OCI-LY1 (cell line): Measurements from ENCODE around the gene FILIP1L.

Experiments
- EZH2 ChIP-seq: fragments of 200-600 bp; sonication (generic), shearing (Covaris generic); IDR thresholded peaks from 2 replicates; pipeline ENCODE4 v1.8.0; 2017; ENCODE audit warnings: borderline replicate concordance, mixed run types, mild to moderate bottlenecking, antibody characterized with exemption, low read length, moderate library complexity, mixed read lengths
- TF ChIP-seq, protein P1 (sequence below): fragments of 200-600 bp; sonication (generic), shearing (Covaris generic); IDR thresholded peaks from 2 replicates; pipeline ENCODE4 v1.5.1; 2017; ENCODE audit warnings: mild to moderate bottlenecking, antibody characterized with exemption, low read length, moderate library complexity, mixed read lengths

DNA sequence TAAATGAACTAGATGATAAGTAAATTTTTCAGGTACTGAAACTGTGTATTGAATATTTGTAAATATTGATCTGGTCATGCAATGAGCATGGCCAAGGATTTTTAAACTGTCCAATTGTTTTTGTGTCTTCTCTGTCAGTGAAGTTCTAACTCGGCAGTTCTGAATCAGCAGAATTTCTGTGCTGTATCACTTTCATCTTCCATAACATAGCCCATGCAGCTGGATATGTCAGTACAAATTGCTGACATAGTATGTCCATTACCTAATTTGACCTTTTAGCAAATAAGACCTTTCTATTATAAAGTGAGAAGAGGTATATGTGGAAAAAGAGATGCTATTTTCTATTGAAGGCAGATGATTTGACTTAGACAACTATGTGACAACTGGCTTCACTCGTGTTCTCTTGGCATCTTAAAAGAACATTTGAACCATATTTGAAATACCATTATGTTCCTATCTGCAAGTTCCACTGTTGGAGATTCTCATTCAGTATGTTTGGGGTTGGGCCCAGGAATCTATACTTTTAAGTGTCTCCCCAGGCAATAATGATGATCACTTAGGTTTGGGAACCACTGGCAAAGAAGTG, 206.2 kb downstream of the FILIP1L start:
- TF ChIP-seq, protein P1, sequence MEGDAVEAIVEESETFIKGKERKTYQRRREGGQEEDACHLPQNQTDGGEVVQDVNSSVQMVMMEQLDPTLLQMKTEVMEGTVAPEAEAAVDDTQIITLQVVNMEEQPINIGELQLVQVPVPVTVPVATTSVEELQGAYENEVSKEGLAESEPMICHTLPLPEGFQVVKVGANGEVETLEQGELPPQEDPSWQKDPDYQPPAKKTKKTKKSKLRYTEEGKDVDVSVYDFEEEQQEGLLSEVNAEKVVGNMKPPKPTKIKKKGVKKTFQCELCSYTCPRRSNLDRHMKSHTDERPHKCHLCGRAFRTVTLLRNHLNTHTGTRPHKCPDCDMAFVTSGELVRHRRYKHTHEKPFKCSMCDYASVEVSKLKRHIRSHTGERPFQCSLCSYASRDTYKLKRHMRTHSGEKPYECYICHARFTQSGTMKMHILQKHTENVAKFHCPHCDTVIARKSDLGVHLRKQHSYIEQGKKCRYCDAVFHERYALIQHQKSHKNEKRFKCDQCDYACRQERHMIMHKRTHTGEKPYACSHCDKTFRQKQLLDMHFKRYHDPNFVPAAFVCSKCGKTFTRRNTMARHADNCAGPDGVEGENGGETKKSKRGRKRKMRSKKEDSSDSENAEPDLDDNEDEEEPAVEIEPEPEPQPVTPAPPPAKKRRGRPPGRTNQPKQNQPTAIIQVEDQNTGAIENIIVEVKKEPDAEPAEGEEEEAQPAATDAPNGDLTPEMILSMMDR, result no peak
- TF ChIP-seq EZH2, result no peak
